ENCODE results near the gene CLPTM1.
A peak's percentile ranks its signal among the peaks of the same experiment; 100 is the strongest.

The CLPTM1 gene

GRCh38 chr19:45001087-45001739 lies 46.0 kb downstream of the CLPTM1 start, which contains the start of gene RELB:
RELB (plus strand) TSS chr19:45001464; CDS start chr19:45001580, 116 bp downstream.
- no peak for TF ChIP-seq CTCF (IDR thresholded peaks at IDR 0.05; ENCODE audit: extremely low read depth, insufficient read depth, missing control alignments)
- peak; percentile 98 for DNase-seq (ENCODE audit: low spot score)
- in situ Hi-C loops (cut with MboI; ENCODE audit: low pct_unique_long_range_greater_than_20kb, low sequenced_read_pairs, unreplicated experiment): no loop called here

DNA sequence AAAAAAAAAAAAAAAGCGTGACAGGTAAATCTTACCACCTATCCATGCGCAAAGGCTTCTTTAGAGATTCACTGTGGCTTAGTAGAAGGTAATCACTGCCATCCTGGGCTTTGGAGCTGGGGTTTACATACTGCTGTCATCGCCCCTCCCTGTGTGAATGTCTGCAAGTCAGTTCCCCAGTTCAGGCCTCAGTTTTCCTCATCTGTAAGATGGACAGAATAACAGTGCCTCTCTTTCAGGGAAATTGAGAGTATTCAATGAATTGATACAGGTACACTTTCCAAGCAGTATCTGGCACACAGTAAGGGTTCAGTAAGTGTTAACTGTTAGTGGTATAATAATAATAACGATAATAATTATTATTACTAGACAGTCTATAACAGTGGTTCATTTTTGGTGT lies 48.3 kb downstream of the CLPTM1 start:
- no peak for TF ChIP-seq CTCF (IDR thresholded peaks at IDR 0.05; ENCODE audit: extremely low read depth, insufficient read depth, missing control alignments)

GRCh38 chr19:45005787-45006186 lies 50.6 kb downstream of the CLPTM1 start:
- in situ Hi-C loops (cut with MboI; ENCODE audit: low pct_unique_long_range_greater_than_20kb, low sequenced_read_pairs, unreplicated experiment): no loop called here

More for the DNA sequence above, 48.3 kb downstream of the CLPTM1 start:
- no peak for DNase-seq (ENCODE audit: low spot score)
- in situ Hi-C loops (cut with MboI; ENCODE audit: low pct_unique_long_range_greater_than_20kb, low sequenced_read_pairs, unreplicated experiment): no loop called here

DNA sequence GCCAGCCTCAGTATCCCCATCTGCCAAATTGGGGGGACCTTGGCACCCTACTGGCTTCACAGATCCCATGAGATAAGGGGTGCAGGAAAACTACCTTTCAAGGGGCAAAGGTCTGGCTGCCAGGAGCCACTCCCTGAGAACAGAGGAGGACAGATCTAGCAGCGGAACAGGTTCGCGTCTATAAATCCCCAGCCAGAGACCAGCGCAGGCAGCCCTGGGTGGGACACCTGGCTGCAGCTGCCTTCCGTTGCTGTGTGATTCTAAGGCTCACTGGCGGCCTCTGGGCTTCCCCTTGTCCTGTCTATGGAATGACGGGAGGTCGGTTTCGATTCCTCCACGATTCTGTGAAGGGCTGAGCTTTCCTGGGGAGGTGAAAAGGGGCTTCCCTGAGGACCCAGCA lies 53.4 kb downstream of the CLPTM1 start:
- in situ Hi-C loops (cut with MboI; ENCODE audit: low pct_unique_long_range_greater_than_20kb, low sequenced_read_pairs, unreplicated experiment): no loop called here
- no peak for DNase-seq (ENCODE audit: low spot score)
- no peak for TF ChIP-seq CTCF (IDR thresholded peaks at IDR 0.05; ENCODE audit: extremely low read depth, insufficient read depth, missing control alignments)

More at GRCh38 chr19:45005787-45006186, 50.6 kb downstream of the CLPTM1 start:
- DNase-seq (ENCODE audit: low spot score): no peak
- TF ChIP-seq CTCF (IDR thresholded peaks at IDR 0.05; ENCODE audit: extremely low read depth, insufficient read depth, missing control alignments): no peak

- in situ Hi-C loops (cut with MboI; ENCODE audit: low pct_unique_long_range_greater_than_20kb, low sequenced_read_pairs, unreplicated experiment): no loop called here
- no peak for TF ChIP-seq CTCF (IDR thresholded peaks at IDR 0.05; ENCODE audit: extremely low read depth, insufficient read depth, missing control alignments)
- no peak for DNase-seq (ENCODE audit: low spot score)
Observed at GRCh38 chr19:45009625-45010255, 54.6 kb downstream of the CLPTM1 start.

DNA sequence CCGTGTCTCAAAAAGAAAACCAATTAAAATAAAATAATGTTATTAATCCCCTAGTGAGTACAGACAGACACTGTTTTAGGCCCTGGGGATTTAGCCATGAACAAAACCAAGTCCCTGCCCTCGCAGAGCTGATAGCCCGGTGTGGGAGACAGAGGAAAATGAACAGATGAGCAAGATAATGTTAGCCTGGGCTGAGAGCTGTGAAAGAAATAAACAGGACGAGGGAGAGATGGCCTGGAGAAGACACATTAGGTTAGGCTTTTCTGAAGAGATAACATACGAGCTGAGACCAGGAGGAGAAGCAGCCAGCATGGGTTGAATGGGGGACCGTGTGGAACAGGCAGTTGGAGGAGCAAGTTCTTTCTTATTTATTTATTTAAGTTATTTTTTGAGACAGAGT lies 55.1 kb downstream of the CLPTM1 start:
- no peak for DNase-seq (ENCODE audit: low spot score)
- in situ Hi-C loops (cut with MboI; ENCODE audit: low pct_unique_long_range_greater_than_20kb, low sequenced_read_pairs, unreplicated experiment): no loop called here
- no peak for TF ChIP-seq CTCF (IDR thresholded peaks at IDR 0.05; ENCODE audit: extremely low read depth, insufficient read depth, missing control alignments)
